ENCODE measurements around the gene MMP17. TPM values are rescaled to one million over a fixed set of nuclear protein-coding genes. Genes with fewer than 3 reads are reported as not detected.

The MMP17 gene
- total and polyA plus RNA-seq, 10 of the 15 experiments (the other 5 are each of a cell fraction or from before 2014, with no cell fraction given): 0.11 to 0.28 (median 0.23) TPM; not detected in 7

GRCh38 chr12:131803961-131804521 lies 24.2 kb upstream of the MMP17 start (continued):
- no peak for TF ChIP-seq IRF5 (IDR thresholded peaks at IDR 0.05; ENCODE audit: borderline replicate concordance)
- no peak for TF ChIP-seq NR2C1 (IDR thresholded peaks at IDR 0.05)
- TF ChIP-seq EGR1 (IDR thresholded peaks at IDR 0.05; ENCODE audit: borderline replicate concordance in 1 of 2, low read depth in 2 of 2, low read length in 2 of 2): no peak

GRCh38 chr12:131805421-131805820 lies 22.8 kb upstream of the MMP17 start:
- Histone ChIP-seq H3K79me2 (ENCODE audit: control insufficient read depth, insufficient read depth, low read length) (no peaks in the 10 kb centered on the region), H3K4me2 (ENCODE audit: control insufficient read depth, insufficient read depth) (no peak overlapping the region), H3K9me3 (replicated peaks; ENCODE audit: control insufficient read depth, insufficient read depth, low read length) (no peaks in the 10 kb centered on the region; the same call in 2 of the 3 replicates), H2AFZ (ENCODE audit: control insufficient read depth, low read depth, low read length) (no peak overlapping the region), H3K9ac (ENCODE audit: control insufficient read depth, insufficient read depth, low read length) (no peak overlapping the region), H4K20me1 (ENCODE audit: control insufficient read depth, insufficient read depth) (no peaks in the 10 kb centered on the region), H3K36me3 (ENCODE audit: control insufficient read depth in 2 of 2, insufficient read depth in 2 of 2, low read length in 1 of 2) (peaks cover 0 to under 1% of the 10 kb centered on the region in 2 experiments; a peak in 3 of 4 replicates), H3K27me3 (replicated peaks in 1 of 2; ENCODE audit: control insufficient read depth in 2 of 2, insufficient read depth in 2 of 2, low read length in 1 of 2) (no peaks in the 10 kb centered on the region), H3K27ac (ENCODE audit: control insufficient read depth, insufficient read depth) (no peak overlapping the region), H3K4me1 (ENCODE audit: control insufficient read depth, insufficient read depth, low read length) (no peaks in the 10 kb centered on the region), H3K4me3 (no peak overlapping the region)
- ChIA-PET CTCF (no interaction called here), POLR2A (no interaction called here), SMC1A (ENCODE audit: uncharacterized antibody, unreplicated experiment) (no interaction called here), RAD21 (ENCODE audit: unreplicated experiment) (no interaction called here)
- in situ Hi-C loops (cut with MboI): no loop called here
- FAIRE-seq (no peak), ATAC-seq (no peak), DNase-seq (ENCODE audit: low read depth, low spot score) (no peak)
- WGBS (ENCODE audit: insufficient coverage, insufficient replicate concordance, low lambda C conversion rate, missing lambda C conversion rate): 68% methylated on average over 5 of the region's 5 CpGs
- intact Hi-C loops (cut with micrococcal nuclease; ENCODE audit: unreplicated experiment): no loop called here
- no TSS peak for BruUV-seq (replicated peaks)
- TF ChIP-seq PAX8 (IDR thresholded peaks at IDR 0.05): no peak
- no peak for TF ChIP-seq FOS (IDR thresholded peaks at IDR 0.05; ENCODE audit: borderline replicate concordance, extremely low read depth, insufficient read length)
- no peak for TF ChIP-seq RB1 (IDR thresholded peaks at IDR 0.05; ENCODE audit: borderline replicate concordance)
- TF ChIP-seq IRF4 (IDR thresholded peaks at IDR 0.05; ENCODE audit: low read depth, low read length): no peak
- TF ChIP-seq ATF7 (IDR thresholded peaks at IDR 0.05; ENCODE audit: low read depth): no peak
- TF ChIP-seq CEBPZ (IDR thresholded peaks at IDR 0.05; ENCODE audit: low read depth, low read length): no peak
- no peak for TF ChIP-seq ZZZ3 (IDR thresholded peaks at IDR 0.05; ENCODE audit: control insufficient read depth, insufficient read length, low read depth)
- no peak for TF ChIP-seq CHD2 (IDR thresholded peaks at IDR 0.05; ENCODE audit: borderline replicate concordance, low read depth, low read length)
- TF ChIP-seq ATF2 (IDR thresholded peaks at IDR 0.05; ENCODE audit: low read length): no peak
- TF ChIP-seq NR2C1 (IDR thresholded peaks at IDR 0.05): no peak
- no peak for TF ChIP-seq E2F4 (IDR thresholded peaks at IDR 0.05; ENCODE audit: low read depth, low read length)

Data from GM12878 (cell line).